Renal pelvis (tissue), 12 donors: ENCODE results near the gene ITPKC. TPM values are rescaled to one million over a fixed set of nuclear protein-coding genes. Genes with fewer than 3 reads are reported as not detected.

Source experiments
- DNase-seq: peaks from one replicate; pipeline ENCODE4 v3.0.0-alpha.2; 2013
- long read RNA-seq, 16 experiments: transcript quantifications; one replicate each; lab custom pipeline, GENCODE V29; 2026
- polyA plus RNA-seq, 3 donors: library from polyadenylated mRNA; unstranded; fragments of 120-200 nt; gene quantifications; one replicate each; pipeline ENCODE4 v1.2.1, GENCODE V29; 2013; ENCODE audit not compliant: insufficient read length in 3 of 3

The ITPKC gene
- polyA plus RNA-seq = 10 to 100 TPM; 14.8 to 16.9 (median 16.8) TPM
- long read RNA-seq, donor 1, partial matches to known transcripts = 0 of 3 reads
- long read RNA-seq, donor 1, other reads (novel, unspliced or antisense) = 0 of 3 reads
- long read RNA-seq, donor 2, transcript ITPKC-201 (7 exons, 3,385 nt) = major isoform, 7 of 7 reads
- long read RNA-seq, donor 2, partial matches to known transcripts = 0 of 7 reads
- long read RNA-seq, donor 2, other reads (novel, unspliced or antisense) = 0 of 7 reads
- long read RNA-seq, donor 3, partial matches to known transcripts = 0 of 4 reads
- long read RNA-seq, donor 3, other reads (novel, unspliced or antisense) = 0 of 4 reads
- long read RNA-seq, donor 4, transcript ITPKC-201 (7 exons, 3,385 nt) = major isoform, 6 of 14 reads
- long read RNA-seq, donor 4, partial matches to known transcripts = 8 of 14 reads
- long read RNA-seq, donor 4, other reads (novel, unspliced or antisense) = 0 of 14 reads
- long read RNA-seq, donor 5 = 0 reads
- long read RNA-seq, donor 6, transcript ITPKC-201 (7 exons, 3,385 nt) = major isoform, 6 of 14 reads
- long read RNA-seq, donor 6, partial matches to known transcripts = 8 of 14 reads
- long read RNA-seq, donor 6, other reads (novel, unspliced or antisense) = 0 of 14 reads
- long read RNA-seq, donor 7, transcript ITPKC-201 (7 exons, 3,385 nt) = major isoform, 7 of 7 reads
- long read RNA-seq, donor 7, partial matches to known transcripts = 0 of 7 reads
- long read RNA-seq, donor 7, other reads (novel, unspliced or antisense) = 0 of 7 reads
- long read RNA-seq, donor 8, partial matches to known transcripts = 0 of 1 reads
- long read RNA-seq, donor 8, other reads (novel, unspliced or antisense) = 0 of 1 reads
- long read RNA-seq, donor 9, transcript ITPKC-201 (7 exons, 3,385 nt) = major isoform, 5 of 18 reads
- long read RNA-seq, donor 9, partial matches to known transcripts = 13 of 18 reads
- long read RNA-seq, donor 9, other reads (novel, unspliced or antisense) = 0 of 18 reads
- long read RNA-seq, donor 10, partial matches to known transcripts = 0 of 1 reads
- long read RNA-seq, donor 10, other reads (novel, unspliced or antisense) = 0 of 1 reads
- long read RNA-seq, donor 11, partial matches to known transcripts = 0 of 2 reads
- long read RNA-seq, donor 11, other reads (novel, unspliced or antisense) = 0 of 2 reads
- long read RNA-seq, donor 12, transcript ITPKC-201 (7 exons, 3,385 nt) = major isoform, 5 of 23 reads
- long read RNA-seq, donor 12, partial matches to known transcripts = 18 of 23 reads
- long read RNA-seq, donor 12, other reads (novel, unspliced or antisense) = 0 of 23 reads
- long read RNA-seq, donor 13, partial matches to known transcripts = 12 of 13 reads
- long read RNA-seq, donor 13, other reads (novel, unspliced or antisense) = 0 of 13 reads
- long read RNA-seq, donor 14 = 0 reads
- long read RNA-seq, donor 15, transcript ITPKC-201 (7 exons, 3,385 nt) = major isoform, 9 of 9 reads
- long read RNA-seq, donor 15, partial matches to known transcripts = 0 of 9 reads
- long read RNA-seq, donor 15, other reads (novel, unspliced or antisense) = 0 of 9 reads
- long read RNA-seq, donor 16, partial matches to known transcripts = 0 of 2 reads
- long read RNA-seq, donor 16, other reads (novel, unspliced or antisense) = 0 of 2 reads

- DNase-seq = peak; percentile 100
These were observed at the start of gene ITPKC, which contains the start of gene COQ8B for GRCh38 chr19:40716482-40717324. ITPKC (plus strand) TSS chr19:40717112; CDS start chr19:40717136, 24 bp downstream. COQ8B (minus strand) TSS chr19:40716886; CDS start chr19:40714632, 2,254 bp downstream.

- DNase-seq = no peak
These were observed 49.3 kb upstream of the ITPKC start for GRCh38 chr19:40667602-40668001.

- DNase-seq = no peak
These were observed 47.8 kb upstream of the ITPKC start for GRCh38 chr19:40668991-40669614.

GRCh38 chr19:40671404-40671803 lies 45.5 kb upstream of the ITPKC start:
- no peak for DNase-seq

- DNase-seq = no peak
These were observed 44.9 kb upstream of the ITPKC start for GRCh38 chr19:40672038-40672437.

- no peak for DNase-seq
These were observed 44.2 kb upstream of the ITPKC start for GRCh38 chr19:40672573-40673299.

- no peak for DNase-seq
These were observed 43.5 kb upstream of the ITPKC start for GRCh38 chr19:40673397-40673796.

- no peak for DNase-seq
These were observed 42.6 kb upstream of the ITPKC start for GRCh38 chr19:40674291-40674690.

- no peak for DNase-seq
These were observed 39.8 kb upstream of the ITPKC start for GRCh38 chr19:40677156-40677555.

GRCh38 chr19:40681039-40681438 lies 35.9 kb upstream of the ITPKC start:
- DNase-seq = no peak

GRCh38 chr19:40682431-40682964 lies 34.4 kb upstream of the ITPKC start:
- DNase-seq = no peak

GRCh38 chr19:40683437-40683836 lies 33.5 kb upstream of the ITPKC start:
- DNase-seq = no peak

- DNase-seq = no peak
These were observed 32.6 kb upstream of the ITPKC start for GRCh38 chr19:40684280-40684679.

GRCh38 chr19:40685016-40685526 lies 31.8 kb upstream of the ITPKC start:
- no peak for DNase-seq

GRCh38 chr19:40685563-40685962 lies 31.3 kb upstream of the ITPKC start:
- no peak for DNase-seq

- DNase-seq = no peak
These were observed 29.9 kb upstream of the ITPKC start for GRCh38 chr19:40686882-40687524.

- no peak for DNase-seq
These were observed 29.3 kb upstream of the ITPKC start for GRCh38 chr19:40687525-40688016.

- no peak for DNase-seq
These were observed 28.6 kb upstream of the ITPKC start for GRCh38 chr19:40688309-40688708.
